Endothelial cell of umbilical vein (primary cell): ENCODE data around the gene KRT26. TPM values are rescaled to one million over a fixed set of nuclear protein-coding genes. Genes with fewer than 3 reads are reported as not detected.

Source experiments
- BruUV-seq: library from RNA; stranded (reverse); fragments of 400-500 nt; replicated peaks from 2 replicates; lab custom pipeline; 2021; lab: Mats Ljungman, UMichigan
- CTCF ChIA-PET: fragments of 300-600, 350-600 bp; sonication (Branson Sonifier 250); formaldehyde crosslinking; loops from one replicate; lab custom pipeline; 2021; ENCODE audit warnings: antibody characterized with exemption, inconsistent platforms; lab: Charles Lee
- POLR2A ChIA-PET: fragments of 300-600, 350-600 bp; sonication (Branson Sonifier 250); formaldehyde crosslinking; loops from one replicate; lab custom pipeline; 2021; ENCODE audit warnings: antibody characterized with exemption, inconsistent platforms; lab: Charles Lee
- DNase-seq: peaks from one replicate; pipeline ENCODE4 v3.0.0-alpha.2; 2011; ENCODE audit warnings: low read depth, low spot score
- FAIRE-seq: peaks from 2 replicates; lab custom pipeline; 2011; peaks lifted over from hg19 to GRCh38; lab: Jason Lieb, UNC
- H2AFZ ChIP-seq: 2 replicates; pipeline ENCODE4 v1.6.0; 2012; ENCODE audit warnings: low read depth, low read length, control low read depth, inconsistent platforms
- H3K27ac ChIP-seq: 2 replicates; pipeline ENCODE4 v1.5.1; 2011; ENCODE audit warnings: low read depth, mild to moderate bottlenecking, control low read depth, low read length, moderate library complexity; ENCODE audit not compliant: insufficient read depth
- H3K27me3 ChIP-seq, 2 experiments: 2 replicates each; pipeline versions ENCODE4 v1.6.0 to v1.6.1; 2011; ENCODE audit warnings: low read length in 2 of 2, mixed read lengths in 1 of 2; ENCODE audit not compliant: control insufficient read depth in 2 of 2, insufficient read depth in 2 of 2
- H3K36me3 ChIP-seq, 2 experiments: 2 replicates in 1 of 2; 3 replicates in 1 of 2; pipeline ENCODE4 v1.5.1; 2011; ENCODE audit warnings: low read length in 2 of 2, mild to moderate bottlenecking in 1 of 2, moderate library complexity in 1 of 2; ENCODE audit not compliant: control insufficient read depth in 2 of 2, insufficient read depth in 2 of 2; ENCODE audit errors: extremely low read depth in 1 of 2
- H3K4me1 ChIP-seq: 3 replicates; pipeline ENCODE4 v1.5.1; 2011; ENCODE audit warnings: mild to moderate bottlenecking, low read length; ENCODE audit not compliant: control insufficient read depth, insufficient read depth; ENCODE audit errors: extremely low read depth
- H3K4me2 ChIP-seq: 2 replicates; pipeline ENCODE4 v1.6.1; 2011; ENCODE audit warnings: low read length, control low read depth, mixed read lengths; ENCODE audit not compliant: insufficient read depth
- H3K4me3 ChIP-seq, 3 experiments: fragments of 200-600 bp in 1 of 3; sonication (generic), shearing (Covaris generic) in 1 of 3; replicated peaks in 1 of 3; 2 replicates each; pipeline ENCODE4 v1.5.1; 2011 to 2016; ENCODE audit warnings: control low read depth in 3 of 3, low read length in 3 of 3, mild to moderate bottlenecking in 2 of 3, inconsistent platforms in 1 of 3, low read depth in 1 of 3, moderate library complexity in 1 of 3; ENCODE audit not compliant: insufficient read depth in 1 of 3
- H3K79me2 ChIP-seq: 2 replicates; pipeline ENCODE4 v1.6.0; 2012; ENCODE audit warnings: low read length, inconsistent platforms; ENCODE audit not compliant: control insufficient read depth, insufficient read depth
- H3K9ac ChIP-seq: replicated peaks from 2 replicates; pipeline ENCODE3; 2011; ENCODE audit warnings: low read length, control low read depth; ENCODE audit not compliant: insufficient read depth; ENCODE audit errors: extremely low read depth
- H3K9me1 ChIP-seq: replicated peaks from 3 replicates; pipeline ENCODE4 v1.6.0; 2011; ENCODE audit warnings: mild to moderate bottlenecking, low read length; ENCODE audit not compliant: control insufficient read depth, insufficient read depth; ENCODE audit errors: extremely low read depth
- H3K9me3 ChIP-seq: replicated peaks from 2 replicates; pipeline ENCODE4 v1.5.1; 2012; ENCODE audit warnings: low read length, inconsistent platforms; ENCODE audit not compliant: control insufficient read depth, insufficient read depth
- H4K20me1 ChIP-seq: replicated peaks from 2 replicates; pipeline ENCODE3; 2011; ENCODE audit warnings: mild to moderate bottlenecking, low read length; ENCODE audit not compliant: control insufficient read depth, insufficient read depth; ENCODE audit errors: extremely low read depth
- CTCF ChIP-seq, 2 donors: IDR thresholded peaks; 1 replicate in 1 of 2; 2 replicates in 1 of 2; pipeline ENCODE4 v1.5.1; 2011; ENCODE audit warnings: low read length in 2 of 2, mild to moderate bottlenecking in 2 of 2, moderate library complexity in 2 of 2, control low read depth in 1 of 2, inconsistent platforms in 1 of 2, low read depth in 1 of 2; ENCODE audit not compliant: insufficient read depth in 1 of 2; ENCODE audit errors: extremely low read depth in 1 of 2
- EZH2 ChIP-seq: IDR thresholded peaks from 2 replicates; pipeline ENCODE4 v1.6.1; 2012; ENCODE audit warnings: borderline replicate concordance, low read depth, mild to moderate bottlenecking, moderate library complexity, low read length, inconsistent platforms; ENCODE audit not compliant: severe bottlenecking
- FOS ChIP-seq: IDR thresholded peaks from 2 replicates; pipeline ENCODE4 v1.6.1; 2011; ENCODE audit warnings: mild to moderate bottlenecking, low read length, moderate library complexity, borderline replicate concordance; ENCODE audit not compliant: insufficient read depth
- MAX ChIP-seq: IDR thresholded peaks from 2 replicates; pipeline ENCODE4 v1.6.1; 2011; ENCODE audit not compliant: insufficient read depth, insufficient read length
- dilution Hi-C: fragments of 300-500 bp; cut with MboI; formaldehyde crosslinking; loops from one replicate; pipeline ENCODE4 v1.15.0; 2019; ENCODE audit warnings: low sequenced_read_pairs; ENCODE audit not compliant: extremely low pct_ligation_motif_present
- intact Hi-C: fragments of 100-400 bp; cut with micrococcal nuclease; formaldehyde crosslinking; loops from one replicate; pipeline ENCODE4 v1.10.0; 2022
- polyA plus RNA-seq, 4 experiments: library from polyadenylated mRNA; depleted of rRNA in 3 of 4; stranded (reverse) in 3 of 4; unstranded in 1 of 4; fragments of >200 nt; gene quantifications; 2 replicates each; pipeline versions ENCODE4 v1.2.1 to v1.2.3, GENCODE V29; 2011 to 2012; ENCODE audit warnings: missing spikeins in 1 of 4
- total RNA-seq: library from RNA; stranded (reverse); gene quantifications from 2 replicates; pipeline ENCODE4 v1.2.3, GENCODE V29; 2021

The KRT26 gene
- total and polyA plus RNA-seq, 2 donors (not counting 3 experiments of a cell fraction or from before 2014, with no cell fraction given), result not detected

DNA sequence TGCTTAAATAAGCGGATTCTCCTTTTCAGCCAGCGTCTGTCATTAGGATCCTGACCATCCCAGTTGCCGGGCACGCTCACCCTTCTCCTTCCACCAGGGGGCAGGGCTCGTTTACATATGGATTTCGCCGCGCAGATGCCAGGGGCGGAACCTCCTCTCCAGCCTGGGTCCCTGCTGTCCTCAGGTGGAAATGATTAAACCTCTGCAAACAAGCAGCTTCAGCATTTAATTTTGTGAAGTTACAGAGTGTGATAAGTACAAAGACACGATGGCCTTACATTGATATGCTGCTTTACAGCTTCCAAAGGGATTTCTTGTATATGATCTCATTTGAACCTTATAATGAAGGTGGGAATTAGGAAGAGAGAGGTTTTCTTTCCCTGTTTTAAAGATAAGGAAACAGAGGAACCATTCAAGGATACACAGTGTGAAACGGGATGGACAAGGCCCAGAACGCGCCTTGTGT lies 31.6 kb upstream of the KRT26 start:
- H3K79me2 ChIP-seq, result no peaks in the 10 kb centered on the region
- H3K9me3 ChIP-seq, result no peaks in the 10 kb centered on the region
- ChIA-PET POLR2A (no interaction called here), CTCF (interaction anchor here (0.7 to 9.5 kb wide), 9 partner anchors 11 to 860 kb away, joined by 3 to 77 read pairs (median 6); no protein-coding TSS in a partner anchor)
- H3K9me1 ChIP-seq, result no peaks in the 10 kb centered on the region
- H3K27me3 ChIP-seq, result peaks cover 20 to 39% of the 10 kb centered on the region in 2 experiments
- no peak for TF ChIP-seq EZH2
- peak; percentile 85 to 88 for TF ChIP-seq CTCF (IDR thresholded peaks at IDR 0.05; ENCODE audit: extremely low read depth in 1 of 2, insufficient read depth in 1 of 2, low read depth in 1 of 2, low read length in 2 of 2)
- dilution Hi-C loops, result no loop called here
- BruUV-seq, result no TSS peak
- no peak overlapping the region for H3K4me3 ChIP-seq
- no peak overlapping the region for H2AFZ ChIP-seq
- H3K36me3 ChIP-seq, result no peaks in the 10 kb centered on the region
- H4K20me1 ChIP-seq, result no peaks in the 10 kb centered on the region
- intact Hi-C loops, result loop anchor here (1.0 to 10.0 kb wide), 8 partner anchors 53 to 864 kb away; no protein-coding TSS in a partner anchor
- H3K4me1 ChIP-seq, result no peaks in the 10 kb centered on the region
- H3K4me2 ChIP-seq, result no peak overlapping the region
- no peak overlapping the region for H3K27ac ChIP-seq
- FAIRE-seq (peak; percentile 83), DNase-seq (peak; percentile 71)
- H3K9ac ChIP-seq, result no peak overlapping the region

DNA sequence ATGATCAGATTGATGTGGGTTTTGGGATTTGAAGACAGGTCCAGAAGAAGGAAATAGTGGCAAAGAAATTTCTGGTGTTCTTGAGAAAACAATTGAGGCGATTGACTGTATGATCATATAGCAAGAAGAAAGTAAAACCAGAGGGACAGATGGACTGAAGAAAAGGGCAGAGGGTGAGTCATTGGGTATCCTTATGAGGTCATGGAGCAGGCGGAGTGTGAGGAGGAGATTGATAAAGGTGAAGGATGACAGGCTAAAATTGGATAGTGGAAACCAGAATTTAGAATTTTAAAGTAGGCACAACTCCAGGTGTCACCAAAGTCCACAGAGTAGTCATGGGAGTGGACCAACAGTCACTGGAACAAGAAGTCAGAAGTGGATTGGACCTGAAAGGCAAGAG lies 29.2 kb upstream of the KRT26 start:
- ChIA-PET CTCF (interaction anchor here (1.4 to 9.5 kb wide), 2 partner anchors 181 to 862 kb away, joined by 3 to 77 read pairs; no protein-coding TSS in a partner anchor), POLR2A (no interaction called here)
- no TSS peak for BruUV-seq
- Histone ChIP-seq H3K27ac (no peak overlapping the region), H4K20me1 (no peaks in the 10 kb centered on the region), H3K9me3 (no peaks in the 10 kb centered on the region), H3K9me1 (no peaks in the 10 kb centered on the region), H2AFZ (no peak overlapping the region), H3K79me2 (no peaks in the 10 kb centered on the region), H3K36me3 (no peaks in the 10 kb centered on the region), H3K9ac (no peak overlapping the region), H3K27me3 (peaks cover 16 to 32% of the 10 kb centered on the region in 2 experiments), H3K4me3 (no peak overlapping the region), H3K4me1 (no peaks in the 10 kb centered on the region), H3K4me2 (no peak overlapping the region)
- TF ChIP-seq MAX (no peak), FOS (no peak)
- DNase-seq (no peak), FAIRE-seq (no peak)
- intact Hi-C loops (loop anchor here (5.0 to 10.0 kb wide), 3 partner anchors 694 to 846 kb away; no protein-coding TSS in a partner anchor), dilution Hi-C loops (no loop called here)
